ENCODE data around the gene PIK3R6. TPM values are rescaled to one million over a fixed set of nuclear protein-coding genes. Genes with fewer than 3 reads are reported as not detected.

Gene PIK3R6
- total RNA-seq, 4 donors from 2014 or later, result 0.88 to 14.9 (median 2.8) TPM

DNA sequence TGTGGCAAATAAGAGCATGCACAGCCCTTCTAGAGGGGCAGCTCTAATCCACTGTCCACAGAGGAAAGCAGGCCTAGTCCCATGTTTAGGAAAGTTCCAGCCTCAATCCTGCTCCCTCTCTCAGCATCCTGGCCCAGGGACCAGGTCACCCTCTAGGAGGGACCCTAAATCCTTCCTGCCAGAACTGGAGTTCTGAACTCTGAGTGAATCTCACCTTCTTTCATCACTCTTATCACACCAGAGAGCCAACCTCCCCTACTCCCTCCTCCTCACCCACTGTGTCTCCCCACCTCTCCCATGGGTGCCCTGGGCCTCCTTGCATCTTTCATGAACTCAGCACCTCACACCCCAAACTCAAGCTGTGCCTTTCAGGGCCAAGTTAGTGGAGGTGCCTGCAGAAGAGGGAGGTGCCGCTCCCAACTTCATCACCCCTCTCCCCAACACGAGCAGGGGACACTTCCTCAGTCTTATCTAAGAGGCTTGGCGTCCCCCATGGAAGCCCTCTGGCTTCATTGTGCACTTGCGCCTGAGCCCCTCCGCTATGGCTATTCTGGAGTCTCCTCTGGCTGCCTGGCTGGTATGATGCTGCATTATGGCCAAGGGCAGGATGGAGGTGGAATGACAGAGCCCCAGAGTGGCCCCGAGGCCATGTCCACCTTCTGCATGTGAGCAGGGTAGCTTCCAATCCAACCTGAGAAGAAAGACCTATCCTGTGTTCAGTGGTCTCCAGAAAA, 31.7 kb downstream of the PIK3R6 start:
- Histone ChIP-seq H3K36me3 (no peaks in the 10 kb centered on the region), H3K4me1 (no peaks in the 10 kb centered on the region), H3K4me3 (no peak overlapping the region), H3K9me3 (no peaks in the 10 kb centered on the region), H3K27me3 (peaks cover 0 to 4% of the 10 kb centered on the region in 2 donors), H3K27ac (no peak overlapping the region)
- DNase-seq, result no peak
- TF ChIP-seq, protein P1, sequence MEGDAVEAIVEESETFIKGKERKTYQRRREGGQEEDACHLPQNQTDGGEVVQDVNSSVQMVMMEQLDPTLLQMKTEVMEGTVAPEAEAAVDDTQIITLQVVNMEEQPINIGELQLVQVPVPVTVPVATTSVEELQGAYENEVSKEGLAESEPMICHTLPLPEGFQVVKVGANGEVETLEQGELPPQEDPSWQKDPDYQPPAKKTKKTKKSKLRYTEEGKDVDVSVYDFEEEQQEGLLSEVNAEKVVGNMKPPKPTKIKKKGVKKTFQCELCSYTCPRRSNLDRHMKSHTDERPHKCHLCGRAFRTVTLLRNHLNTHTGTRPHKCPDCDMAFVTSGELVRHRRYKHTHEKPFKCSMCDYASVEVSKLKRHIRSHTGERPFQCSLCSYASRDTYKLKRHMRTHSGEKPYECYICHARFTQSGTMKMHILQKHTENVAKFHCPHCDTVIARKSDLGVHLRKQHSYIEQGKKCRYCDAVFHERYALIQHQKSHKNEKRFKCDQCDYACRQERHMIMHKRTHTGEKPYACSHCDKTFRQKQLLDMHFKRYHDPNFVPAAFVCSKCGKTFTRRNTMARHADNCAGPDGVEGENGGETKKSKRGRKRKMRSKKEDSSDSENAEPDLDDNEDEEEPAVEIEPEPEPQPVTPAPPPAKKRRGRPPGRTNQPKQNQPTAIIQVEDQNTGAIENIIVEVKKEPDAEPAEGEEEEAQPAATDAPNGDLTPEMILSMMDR (IDR thresholded peaks at IDR 0.05), result no peak
- TF ChIP-seq POLR2A (IDR thresholded peaks at IDR 0.05), result no peak

DNA sequence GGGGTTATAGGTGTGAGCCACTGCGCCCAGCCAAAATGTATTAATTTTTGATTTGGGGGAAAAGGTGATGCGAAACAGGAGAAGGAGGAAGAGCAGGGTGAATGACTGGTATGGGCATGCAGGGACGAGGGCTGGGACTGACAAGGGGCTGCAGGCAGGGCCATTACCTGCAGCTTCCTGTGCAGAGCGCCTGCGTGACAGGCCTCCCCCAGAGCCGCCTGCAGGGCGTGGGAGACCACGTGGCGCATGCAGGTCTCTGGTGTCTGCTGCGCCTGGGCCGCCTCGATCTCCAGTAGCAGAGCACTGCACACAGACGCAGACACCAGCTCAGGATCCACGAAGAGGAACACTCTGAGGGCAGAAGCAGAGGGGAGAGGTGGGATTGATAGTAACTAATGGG, 32.4 kb downstream of the PIK3R6 start:
- Histone ChIP-seq H3K27me3 (peaks cover 0 to 4% of the 10 kb centered on the region in 2 donors), H3K4me1 (no peaks in the 10 kb centered on the region), H3K4me3 (no peak overlapping the region), H3K27ac (no peak overlapping the region), H3K9me3 (no peaks in the 10 kb centered on the region), H3K36me3 (no peaks in the 10 kb centered on the region)
- TF ChIP-seq POLR2A (IDR thresholded peaks at IDR 0.05), result no peak
- TF ChIP-seq, protein P1 (IDR thresholded peaks at IDR 0.05), result no peak
- DNase-seq, result no peak

DNA sequence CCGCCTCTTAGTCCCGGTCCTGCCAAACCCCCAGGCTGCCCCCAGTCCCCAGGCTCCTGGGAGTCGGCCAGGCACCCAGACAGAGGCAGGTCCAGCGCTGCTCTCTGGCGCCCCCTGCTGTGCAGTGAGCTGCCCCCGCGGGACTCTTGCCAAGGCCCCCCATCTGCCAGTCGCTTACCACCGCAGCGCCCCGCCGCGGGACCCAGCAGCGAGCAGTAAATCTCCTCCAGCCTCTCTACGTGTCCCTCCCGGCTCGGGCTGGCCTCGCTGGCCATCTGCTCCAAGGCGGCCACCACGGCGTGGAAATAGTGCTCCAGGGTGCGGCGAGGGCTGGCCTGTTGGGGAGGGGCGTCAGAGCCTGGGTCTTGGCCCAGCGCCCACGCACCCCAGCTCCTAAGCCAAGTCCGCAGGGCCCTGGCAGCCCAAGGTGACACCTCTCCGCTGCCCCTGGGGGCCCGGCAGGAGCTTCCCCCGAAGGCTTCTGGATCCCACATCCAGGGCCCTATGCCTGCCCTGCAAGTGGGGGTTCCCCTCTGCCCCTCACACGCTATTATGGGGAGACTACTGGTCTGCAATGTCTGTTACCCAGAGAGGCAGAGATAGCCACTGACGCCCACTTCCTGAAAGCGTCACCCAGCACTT, 34.6 kb downstream of the PIK3R6 start:
- no peaks in the 10 kb centered on the region for H3K9me3 ChIP-seq
- H3K27ac ChIP-seq, result no peak overlapping the region
- H3K4me1 ChIP-seq, result no peaks in the 10 kb centered on the region
- H3K36me3 ChIP-seq, result no peaks in the 10 kb centered on the region
- TF ChIP-seq, protein P1 (IDR thresholded peaks at IDR 0.05), result peak in 4 of 6 experiments; percentile 21 to 40 (median 36)
- no peak for TF ChIP-seq POLR2A (IDR thresholded peaks at IDR 0.05)
- DNase-seq, result peak in 1 of 3 donors; percentile 54
- H3K27me3 ChIP-seq, result peaks cover 0 to 4% of the 10 kb centered on the region in 2 donors
- H3K4me3 ChIP-seq, result no peak overlapping the region

DNA sequence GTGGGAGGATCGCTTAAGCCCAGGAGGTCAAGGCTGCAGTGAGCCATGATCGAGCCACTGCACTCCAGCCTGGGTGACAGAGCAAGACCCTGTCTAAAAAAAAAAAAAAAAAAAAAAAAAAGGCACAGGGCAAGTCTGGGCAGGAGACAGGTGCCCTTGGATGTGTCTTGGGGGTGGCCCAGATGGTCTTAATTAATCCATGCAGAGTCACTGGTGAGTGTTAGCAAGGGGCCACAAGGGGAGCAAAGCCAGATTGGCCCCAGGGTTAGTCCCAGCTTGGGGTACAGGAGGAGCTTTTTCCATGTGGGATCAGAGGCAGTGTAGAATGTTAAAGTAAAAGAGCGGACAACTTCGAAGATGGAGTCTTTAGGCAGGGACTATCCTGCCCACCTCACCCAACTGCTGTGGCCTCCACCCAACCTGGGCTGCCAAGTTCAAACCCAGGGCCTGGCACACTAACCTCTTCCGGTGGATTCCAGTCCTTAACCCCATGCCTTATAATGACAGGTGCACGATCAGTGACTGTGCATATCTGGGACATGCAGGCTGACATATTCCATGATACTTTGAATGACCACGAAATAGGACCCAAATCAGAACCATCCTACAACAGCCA, 36.1 kb downstream of the PIK3R6 start:
- DNase-seq, result no peak
- TF ChIP-seq, protein P1 (IDR thresholded peaks at IDR 0.05), result no peak
- TF ChIP-seq POLR2A (IDR thresholded peaks at IDR 0.05), result no peak
- H3K36me3 ChIP-seq, result no peaks in the 10 kb centered on the region
- H3K9me3 ChIP-seq, result no peaks in the 10 kb centered on the region
- peaks cover 0 to 4% of the 10 kb centered on the region in 2 donors for H3K27me3 ChIP-seq
- H3K27ac ChIP-seq, result no peak overlapping the region
- no peaks in the 10 kb centered on the region for H3K4me1 ChIP-seq
- no peak overlapping the region for H3K4me3 ChIP-seq

- H3K27me3 ChIP-seq, result peaks cover 0 to 4% of the 10 kb centered on the region in 2 donors
- no peak overlapping the region for H3K4me3 ChIP-seq
- H3K4me1 ChIP-seq, result no peaks in the 10 kb centered on the region
- DNase-seq, result no peak
- no peaks in the 10 kb centered on the region for H3K9me3 ChIP-seq
- H3K36me3 ChIP-seq, result no peaks in the 10 kb centered on the region
- no peak overlapping the region for H3K27ac ChIP-seq
- TF ChIP-seq, protein P1 (IDR thresholded peaks at IDR 0.05), result no peak
- no peak for TF ChIP-seq POLR2A (IDR thresholded peaks at IDR 0.05)
These were observed 37.3 kb downstream of the PIK3R6 start for GRCh38 chr17:8830141-8830540.
